GM12878 (cell line): ENCODE results near the gene ZMAT3. TPM values are rescaled to one million over a fixed set of nuclear protein-coding genes. Genes with fewer than 3 reads are reported as not detected.

Experiments used
- BACH1 ChIP-seq: fragments of 450-650 bp; IDR thresholded peaks from 2 replicates; pipeline ENCODE4 v1.6.1; 2017; ENCODE audit warnings: mild to moderate bottlenecking, borderline replicate concordance
- BMI1 ChIP-seq: fragments of 450-650 bp; IDR thresholded peaks from 2 replicates; pipeline ENCODE4 v1.6.1; 2016; ENCODE audit warnings: mild to moderate bottlenecking, moderate library complexity, borderline replicate concordance
- EZH2 ChIP-seq: IDR thresholded peaks from 2 replicates; pipeline ENCODE4 v1.6.1; 2012; ENCODE audit warnings: low read depth, mild to moderate bottlenecking, control low read depth, inconsistent platforms, low read length, borderline replicate concordance; ENCODE audit not compliant: control insufficient read depth
- FOS ChIP-seq: IDR thresholded peaks from 3 replicates; pipeline ENCODE4 v1.6.1; 2011; ENCODE audit warnings: borderline replicate concordance; ENCODE audit not compliant: insufficient read length; ENCODE audit errors: extremely low read depth
- KAT2A ChIP-seq: conservative IDR thresholded peaks from 2 replicates; pipeline ENCODE4 v1.6.1; 2011; ENCODE audit warnings: low read depth, low read length; ENCODE audit not compliant: control insufficient read depth
- LARP7 ChIP-seq: fragments of 450-650 bp; IDR thresholded peaks from 2 replicates; pipeline ENCODE4 v1.6.1; 2017; ENCODE audit warnings: mild to moderate bottlenecking
- MEF2B ChIP-seq: fragments of 450-650 bp; IDR thresholded peaks from 2 replicates; pipeline ENCODE4 v1.6.1; 2018; ENCODE audit warnings: mild to moderate bottlenecking, moderate library complexity; ENCODE audit not compliant: partially characterized antibody, poor library complexity, severe bottlenecking
- NFYB ChIP-seq: IDR thresholded peaks from 2 replicates; pipeline ENCODE4 v1.6.1; 2011; ENCODE audit warnings: low read depth, mild to moderate bottlenecking, low read length, improper control_type of control experiment, moderate library complexity; ENCODE audit not compliant: insufficient read depth
- NRF1 ChIP-seq: conservative IDR thresholded peaks from 2 replicates; pipeline ENCODE4 v1.6.1; 2011; ENCODE audit warnings: mild to moderate bottlenecking, low read depth, low read length, improper control_type of control experiment
- PAX5 ChIP-seq: IDR thresholded peaks from 2 replicates; pipeline ENCODE4 v1.6.1; 2011; ENCODE audit warnings: low read depth, low read length, borderline replicate concordance
- REST ChIP-seq: IDR thresholded peaks from 2 replicates; pipeline ENCODE4 v1.6.1; 2012; ENCODE audit warnings: mild to moderate bottlenecking, low read depth, low read length
- SMAD5 ChIP-seq: IDR thresholded peaks from 2 replicates; pipeline ENCODE4 v1.6.1; 2016; ENCODE audit warnings: antibody characterized with exemption, low read depth
- ZNF24 ChIP-seq: fragments of 450-650 bp; IDR thresholded peaks from 2 replicates; pipeline ENCODE4 v1.6.1; 2017; ENCODE audit warnings: antibody characterized with exemption, mild to moderate bottlenecking
- ZSCAN29 ChIP-seq: fragments of 450-650 bp; IDR thresholded peaks from 2 replicates; pipeline ENCODE4 v1.6.1; 2017; ENCODE audit warnings: mild to moderate bottlenecking, moderate library complexity
- polyA plus RNA-seq, 11 experiments: library from polyadenylated mRNA; depleted of rRNA in 4 of 11; unstranded in 6 of 11; stranded (reverse) in 5 of 11; fragments of >200 nt; fragmentation: Nextera tagmentation in 4 of 11; fragmentation: Illumina TruSeq in 1 of 11; extraction: Ambion mirVana in 4 of 11; extraction: Trizol in 1 of 11; gene quantifications; 1 replicate in 1 of 11; 2 replicates in 10 of 11; pipeline versions ENCODE4 v1.2.1 to v1.2.3, GENCODE V29; 2011 to 2016; ENCODE audit warnings: inconsistent platforms in 2 of 11, missing spikeins in 2 of 11, low read depth in 1 of 11
- total RNA-seq, 4 experiments: library from RNA; depleted of rRNA in 3 of 4; stranded (reverse); fragments of >200 nt in 3 of 4; fragmentation: Illumina TruSeq in 1 of 4; extraction: Trizol in 1 of 4; gene quantifications; 2 replicates each; pipeline versions ENCODE4 v1.2.1 to v1.2.3, GENCODE V29; 2013 to 2021
- TF ChIP-seq, protein P1 (sequence below): fragments of 450-650 bp; IDR thresholded peaks from 2 replicates; pipeline ENCODE4 v1.6.1; 2017; ENCODE audit warnings: mild to moderate bottlenecking
- TF ChIP-seq, protein P2 (sequence below): IDR thresholded peaks from 2 replicates; pipeline ENCODE4 v1.6.1; 2011; ENCODE audit warnings: low read depth, mild to moderate bottlenecking, low read length, moderate library complexity, borderline replicate concordance; ENCODE audit errors: extremely low read depth
- TF ChIP-seq, protein P3 (sequence below): fragments of 450-650 bp; IDR thresholded peaks from 2 replicates; pipeline ENCODE4 v1.6.1; 2018; ENCODE audit warnings: borderline replicate concordance, mild to moderate bottlenecking; ENCODE audit not compliant: partially characterized antibody
- TF ChIP-seq, protein P4 (sequence below): fragments of 450-650 bp; IDR thresholded peaks from 2 replicates; pipeline ENCODE4 v1.6.1; 2016; ENCODE audit warnings: mild to moderate bottlenecking
- TF ChIP-seq, protein P5 (sequence below): IDR thresholded peaks from 2 replicates; pipeline ENCODE4 v1.6.1; 2012; ENCODE audit warnings: low read depth, low read length, improper control_type of control experiment

ZMAT3 gene
- total and polyA plus RNA-seq, 10 of the 15 experiments (the other 5 are each of a cell fraction or from before 2014, with no cell fraction given), result 6.2 to 55.9 (median 25.8) TPM

DNA sequence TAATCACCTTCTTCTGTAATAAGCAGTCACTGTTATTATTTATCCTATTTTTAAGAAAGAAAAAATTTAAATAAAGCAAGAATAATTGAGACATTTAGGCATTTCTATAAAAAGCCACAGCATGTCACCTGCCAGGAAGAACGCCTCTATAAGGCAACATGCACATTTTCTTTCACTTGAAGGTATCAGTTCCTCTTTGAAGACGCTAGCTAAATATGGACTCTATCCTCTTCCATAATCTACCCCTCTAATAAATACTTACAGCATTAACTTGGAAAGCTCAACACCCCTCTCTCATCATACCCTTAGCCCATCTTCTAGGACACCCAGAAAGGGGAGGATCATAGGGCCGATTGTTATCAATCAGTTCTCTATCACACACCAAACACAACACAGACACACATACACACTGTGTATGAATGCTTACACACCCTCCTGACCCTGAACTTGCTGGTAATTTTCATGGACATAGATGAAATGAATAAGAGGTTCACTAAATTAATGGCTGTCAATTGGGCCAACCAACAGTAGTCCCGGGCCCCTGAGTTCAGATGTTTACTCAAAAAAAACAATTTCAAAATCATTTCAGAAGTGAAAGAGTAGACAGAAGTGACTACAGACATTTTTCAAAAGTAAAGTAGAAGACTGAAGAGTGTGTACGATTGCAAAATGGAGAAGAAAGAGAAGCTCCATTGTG is 102.5 kb downstream of the ZMAT3 start (continued):
- TF ChIP-seq, protein P1, sequence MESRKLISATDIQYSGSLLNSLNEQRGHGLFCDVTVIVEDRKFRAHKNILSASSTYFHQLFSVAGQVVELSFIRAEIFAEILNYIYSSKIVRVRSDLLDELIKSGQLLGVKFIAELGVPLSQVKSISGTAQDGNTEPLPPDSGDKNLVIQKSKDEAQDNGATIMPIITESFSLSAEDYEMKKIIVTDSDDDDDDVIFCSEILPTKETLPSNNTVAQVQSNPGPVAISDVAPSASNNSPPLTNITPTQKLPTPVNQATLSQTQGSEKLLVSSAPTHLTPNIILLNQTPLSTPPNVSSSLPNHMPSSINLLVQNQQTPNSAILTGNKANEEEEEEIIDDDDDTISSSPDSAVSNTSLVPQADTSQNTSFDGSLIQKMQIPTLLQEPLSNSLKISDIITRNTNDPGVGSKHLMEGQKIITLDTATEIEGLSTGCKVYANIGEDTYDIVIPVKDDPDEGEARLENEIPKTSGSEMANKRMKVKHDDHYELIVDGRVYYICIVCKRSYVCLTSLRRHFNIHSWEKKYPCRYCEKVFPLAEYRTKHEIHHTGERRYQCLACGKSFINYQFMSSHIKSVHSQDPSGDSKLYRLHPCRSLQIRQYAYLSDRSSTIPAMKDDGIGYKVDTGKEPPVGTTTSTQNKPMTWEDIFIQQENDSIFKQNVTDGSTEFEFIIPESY, result no peak
- TF ChIP-seq BMI1 (0 out of 2 replicates have a peak, but pooled peaks have one; percentile 17), MEF2B (peak; percentile 84), EZH2 (no peak), SMAD5 (no peak), REST (no peak), LARP7 (no peak), FOS (no peak), ZSCAN29 (no peak), NRF1 (no peak), NFYB (no peak), KAT2A (no peak), PAX5 (no peak), BACH1 (no peak; the same call in 1 of the 2 replicates), ZNF24 (no peak)
- TF ChIP-seq, protein P2, sequence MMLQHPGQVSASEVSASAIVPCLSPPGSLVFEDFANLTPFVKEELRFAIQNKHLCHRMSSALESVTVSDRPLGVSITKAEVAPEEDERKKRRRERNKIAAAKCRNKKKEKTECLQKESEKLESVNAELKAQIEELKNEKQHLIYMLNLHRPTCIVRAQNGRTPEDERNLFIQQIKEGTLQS, result no peak
- TF ChIP-seq, protein P3, sequence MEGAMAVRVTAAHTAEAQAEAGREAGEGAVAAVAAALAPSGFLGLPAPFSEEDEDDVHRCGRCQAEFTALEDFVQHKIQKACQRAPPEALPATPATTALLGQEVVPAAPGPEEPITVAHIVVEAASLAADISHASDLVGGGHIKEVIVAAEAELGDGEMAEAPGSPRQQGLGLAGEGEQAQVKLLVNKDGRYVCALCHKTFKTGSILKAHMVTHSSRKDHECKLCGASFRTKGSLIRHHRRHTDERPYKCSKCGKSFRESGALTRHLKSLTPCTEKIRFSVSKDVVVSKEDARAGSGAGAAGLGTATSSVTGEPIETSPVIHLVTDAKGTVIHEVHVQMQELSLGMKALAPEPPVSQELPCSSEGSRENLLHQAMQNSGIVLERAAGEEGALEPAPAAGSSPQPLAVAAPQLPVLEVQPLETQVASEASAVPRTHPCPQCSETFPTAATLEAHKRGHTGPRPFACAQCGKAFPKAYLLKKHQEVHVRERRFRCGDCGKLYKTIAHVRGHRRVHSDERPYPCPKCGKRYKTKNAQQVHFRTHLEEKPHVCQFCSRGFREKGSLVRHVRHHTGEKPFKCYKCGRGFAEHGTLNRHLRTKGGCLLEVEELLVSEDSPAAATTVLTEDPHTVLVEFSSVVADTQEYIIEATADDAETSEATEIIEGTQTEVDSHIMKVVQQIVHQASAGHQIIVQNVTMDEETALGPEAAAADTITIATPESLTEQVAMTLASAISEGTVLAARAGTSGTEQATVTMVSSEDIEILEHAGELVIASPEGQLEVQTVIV, result no peak
- TF ChIP-seq, protein P4, sequence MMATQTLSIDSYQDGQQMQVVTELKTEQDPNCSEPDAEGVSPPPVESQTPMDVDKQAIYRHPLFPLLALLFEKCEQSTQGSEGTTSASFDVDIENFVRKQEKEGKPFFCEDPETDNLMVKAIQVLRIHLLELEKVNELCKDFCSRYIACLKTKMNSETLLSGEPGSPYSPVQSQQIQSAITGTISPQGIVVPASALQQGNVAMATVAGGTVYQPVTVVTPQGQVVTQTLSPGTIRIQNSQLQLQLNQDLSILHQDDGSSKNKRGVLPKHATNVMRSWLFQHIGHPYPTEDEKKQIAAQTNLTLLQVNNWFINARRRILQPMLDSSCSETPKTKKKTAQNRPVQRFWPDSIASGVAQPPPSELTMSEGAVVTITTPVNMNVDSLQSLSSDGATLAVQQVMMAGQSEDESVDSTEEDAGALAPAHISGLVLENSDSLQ, result peak; percentile 51; the same call in 1 of the 2 replicates
- TF ChIP-seq, protein P5, sequence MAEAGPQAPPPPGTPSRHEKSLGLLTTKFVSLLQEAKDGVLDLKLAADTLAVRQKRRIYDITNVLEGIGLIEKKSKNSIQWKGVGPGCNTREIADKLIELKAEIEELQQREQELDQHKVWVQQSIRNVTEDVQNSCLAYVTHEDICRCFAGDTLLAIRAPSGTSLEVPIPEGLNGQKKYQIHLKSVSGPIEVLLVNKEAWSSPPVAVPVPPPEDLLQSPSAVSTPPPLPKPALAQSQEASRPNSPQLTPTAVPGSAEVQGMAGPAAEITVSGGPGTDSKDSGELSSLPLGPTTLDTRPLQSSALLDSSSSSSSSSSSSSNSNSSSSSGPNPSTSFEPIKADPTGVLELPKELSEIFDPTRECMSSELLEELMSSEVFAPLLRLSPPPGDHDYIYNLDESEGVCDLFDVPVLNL, result no peak
